ENCODE results near the gene TTLL9.
A peak's percentile ranks its signal among the peaks of the same experiment; 100 is the strongest.

TTLL9 gene

DNA sequence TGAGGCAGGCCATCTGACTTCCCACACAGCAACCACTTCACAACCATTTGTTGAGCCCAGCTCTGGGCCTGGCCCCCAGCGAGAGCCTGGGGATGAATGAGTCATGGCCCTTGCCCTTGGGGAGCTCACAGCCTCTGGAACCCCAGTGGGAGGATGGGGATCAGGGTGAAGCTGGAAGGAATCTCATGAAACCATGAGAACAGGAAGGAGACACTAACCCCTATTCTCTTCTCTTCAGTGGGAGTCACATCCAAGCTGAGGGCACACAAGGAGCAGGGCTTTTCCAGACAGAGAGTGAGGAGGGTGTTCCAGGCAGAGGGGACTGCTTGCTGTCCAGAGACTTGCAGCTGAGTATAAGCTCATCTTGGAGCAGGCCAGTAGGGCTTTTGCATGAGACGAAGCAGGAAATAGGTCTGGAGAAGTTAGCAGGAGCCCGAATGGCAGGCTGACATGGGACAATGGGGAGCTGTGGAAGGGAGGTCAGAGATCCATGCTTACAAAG, 32.5 kb upstream of the TTLL9 start:
- no peak for DNase-seq

GRCh38 chr20:31838646-31839292, 31.7 kb upstream of the TTLL9 start:
- DNase-seq = peak; percentile 41

- no peak for DNase-seq
Observed at GRCh38 chr20:31839782-31840487, 30.5 kb upstream of the TTLL9 start.

- no peak for DNase-seq
Observed at GRCh38 chr20:31840906-31841816, 29.3 kb upstream of the TTLL9 start.

DNA sequence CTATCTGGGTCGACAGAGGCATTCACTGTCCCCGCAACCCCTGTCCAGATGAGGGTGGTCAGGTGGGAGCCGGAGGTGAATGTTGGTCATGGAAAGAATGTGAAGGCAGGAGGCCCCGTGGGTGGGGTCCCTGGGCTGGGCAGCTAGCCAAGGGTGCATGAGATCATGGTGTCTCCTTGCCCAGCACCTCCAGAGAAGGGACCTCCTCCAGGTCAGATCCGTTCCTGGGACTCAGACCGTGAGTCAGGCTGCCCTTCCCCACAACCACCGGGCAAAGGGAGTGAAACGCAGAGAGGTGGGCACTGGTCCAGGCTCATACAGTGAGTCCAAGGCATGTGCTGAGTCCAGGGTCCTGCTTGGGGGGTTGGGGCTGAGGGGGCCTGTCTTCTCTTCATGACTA, 28.5 kb upstream of the TTLL9 start:
- no peak for DNase-seq

DNA sequence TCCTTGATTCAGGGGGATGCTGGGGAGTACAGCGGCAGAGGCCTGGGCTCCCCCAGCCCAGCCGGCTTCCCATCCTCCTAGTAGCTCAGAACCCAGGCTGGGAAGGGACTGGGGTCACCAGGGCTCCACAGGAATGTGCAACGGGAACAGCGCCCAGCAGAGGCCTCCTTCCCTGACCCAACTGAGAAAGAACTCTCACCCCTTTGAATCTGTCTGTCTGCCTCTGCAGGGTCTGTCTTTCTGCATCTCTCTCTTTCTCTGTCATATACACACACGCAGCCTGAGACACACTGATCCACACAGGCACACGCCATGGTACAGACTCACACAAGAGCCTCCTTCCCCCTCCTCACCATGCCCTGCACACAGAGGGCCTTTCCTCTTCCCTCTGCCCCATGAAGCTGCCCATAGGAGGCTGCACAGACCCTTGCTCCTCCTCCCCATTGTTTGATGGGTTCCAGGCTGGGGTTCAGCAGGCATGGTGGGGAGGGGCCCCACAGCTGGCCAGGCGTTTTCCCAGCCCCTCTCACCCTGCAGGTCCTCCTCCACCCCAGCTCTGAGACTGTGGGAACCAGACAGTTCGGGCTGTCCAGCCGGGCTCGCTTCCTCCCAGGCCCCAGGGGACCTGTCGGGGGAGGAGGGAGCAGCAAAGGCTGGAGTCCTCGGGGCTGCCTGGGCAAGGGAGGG, 27.8 kb upstream of the TTLL9 start:
- no peak for DNase-seq

DNA sequence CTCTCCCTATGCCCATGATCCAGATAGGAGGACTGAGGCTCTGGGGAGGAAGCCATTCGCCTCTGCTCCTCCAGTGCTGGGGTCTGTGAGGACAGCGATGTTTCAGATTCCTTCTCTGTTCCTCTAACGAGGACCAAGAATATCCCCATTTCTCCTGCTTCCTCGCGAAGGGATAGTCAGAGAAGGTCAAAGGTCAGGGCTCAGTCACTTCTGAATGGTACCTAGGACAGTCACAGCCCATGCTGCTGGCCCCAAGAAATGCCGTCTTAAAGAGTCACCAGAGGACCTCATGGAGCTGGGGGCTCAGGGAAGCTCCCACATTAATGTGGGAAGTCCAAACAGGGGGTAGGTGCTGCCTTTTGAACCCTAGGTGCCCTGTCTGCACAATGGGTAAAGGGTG, 27.1 kb upstream of the TTLL9 start:
- DNase-seq = no peak

DNA sequence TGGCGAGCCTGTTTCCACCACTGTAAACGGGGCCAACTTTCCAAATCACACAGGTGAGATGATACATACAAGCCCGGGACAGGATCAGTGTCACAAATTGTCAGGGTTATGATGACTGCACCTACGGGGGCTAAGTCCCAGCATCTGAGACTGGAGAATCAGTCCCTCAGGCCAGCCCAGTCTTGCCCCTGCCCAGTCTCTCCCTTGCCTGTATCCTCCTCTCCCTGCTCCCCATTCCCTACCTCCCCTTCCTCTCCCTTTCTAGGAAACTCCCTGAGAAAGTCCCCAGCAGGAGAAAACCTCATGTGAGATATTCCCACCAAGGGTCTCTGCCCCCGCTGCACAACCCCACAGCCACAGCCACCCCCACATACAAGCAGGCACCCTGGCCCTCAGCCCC, 26.6 kb upstream of the TTLL9 start:
- no peak for DNase-seq

DNA sequence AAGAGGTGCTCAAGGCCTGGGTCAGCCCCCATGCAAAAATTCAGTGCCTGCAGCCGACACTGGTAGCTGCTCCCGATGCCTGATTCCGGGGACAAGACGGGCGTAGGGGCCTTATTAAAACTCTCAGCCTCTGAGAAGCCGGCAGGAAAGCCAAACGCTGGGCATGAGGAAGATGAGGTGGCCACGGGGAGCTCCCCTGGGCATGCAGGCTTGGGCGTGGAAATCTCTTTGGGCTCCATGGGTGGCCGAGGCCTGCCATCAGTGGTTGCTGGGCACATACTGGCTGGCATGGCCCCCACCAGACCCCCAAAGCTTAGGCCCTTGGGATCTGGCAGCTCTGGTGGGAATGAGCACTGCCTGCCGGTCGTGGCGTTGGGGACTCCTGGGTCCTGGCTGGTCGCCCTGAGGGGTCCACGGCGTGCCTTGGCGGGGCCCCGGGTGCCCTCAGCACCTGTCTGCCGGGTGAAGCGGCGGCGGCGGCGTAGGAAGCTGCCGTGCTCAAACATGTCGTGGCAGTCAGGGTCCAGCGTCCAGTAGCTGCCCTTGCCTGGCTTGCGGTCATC, 25.6 kb upstream of the TTLL9 start:
- DNase-seq = no peak

DNA sequence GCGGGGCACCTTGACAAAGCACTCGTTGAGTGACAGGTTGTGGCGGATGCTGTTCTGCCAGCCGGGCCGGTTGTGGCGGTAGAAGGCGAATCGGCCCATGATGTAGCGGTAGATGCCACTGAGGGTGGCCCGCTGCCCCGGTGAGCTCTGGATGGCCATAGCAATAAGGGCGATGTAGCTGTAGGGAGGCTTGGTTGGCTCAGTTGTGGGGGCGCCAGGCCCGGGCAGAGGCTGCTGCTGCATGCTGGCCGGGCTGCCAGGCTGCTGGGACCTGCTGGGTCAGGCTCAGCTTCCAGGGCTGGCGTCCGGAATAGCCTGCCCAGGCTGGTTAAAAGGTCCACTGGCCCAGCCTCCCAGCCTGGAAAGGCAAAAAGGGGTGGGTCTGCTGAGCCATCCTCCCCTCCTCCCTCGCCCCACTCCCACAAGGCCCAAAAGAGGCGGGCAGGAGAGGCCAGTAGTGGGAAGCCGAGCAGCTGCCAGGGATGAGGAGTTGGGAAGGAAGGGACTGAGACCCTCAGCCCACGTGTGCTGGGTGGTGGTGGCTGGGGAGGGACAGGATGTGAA, 25.1 kb upstream of the TTLL9 start, which contains the start of gene FOXS1:
Gene FOXS1 (minus strand): TSS at position 305 of the 564 bp plus-strand sequence. CDS start 62 bp downstream, at position 243.
- no peak for DNase-seq

GRCh38 chr20:31846793-31847138, 23.7 kb upstream of the TTLL9 start:
- DNase-seq = no peak

- DNase-seq = no peak
Observed at GRCh38 chr20:31848088-31848999, 22.1 kb upstream of the TTLL9 start.

DNA sequence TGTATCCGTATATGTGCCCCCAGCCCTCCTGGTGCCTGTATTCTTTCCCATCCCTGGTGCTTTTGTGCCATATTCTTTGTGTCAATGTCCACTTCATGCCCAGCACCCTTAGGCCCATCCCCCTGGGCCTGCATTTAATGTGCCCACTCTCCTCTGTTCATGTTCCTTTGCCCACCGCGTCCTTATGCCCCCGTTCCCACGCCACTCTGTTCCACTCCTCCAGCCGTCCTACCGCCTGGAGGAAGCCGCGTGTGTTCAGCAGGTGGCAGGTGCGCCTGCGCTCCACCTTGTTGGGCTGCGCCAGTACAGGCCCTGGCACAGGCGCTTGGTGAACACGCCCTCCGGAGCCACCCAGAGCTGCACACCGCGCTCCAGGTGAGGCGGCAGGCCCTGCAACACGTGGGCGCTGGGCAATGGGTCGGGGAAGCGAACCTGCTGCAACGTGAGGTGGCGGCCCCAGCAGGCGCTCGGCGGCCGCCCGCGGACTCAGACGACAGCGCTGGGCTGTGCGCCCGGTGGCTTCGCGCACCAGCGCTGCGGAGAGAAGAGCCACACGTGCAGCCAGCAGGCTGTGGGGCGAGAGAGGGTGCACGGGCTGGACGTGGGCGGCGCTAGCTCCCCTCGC, 21.0 kb upstream of the TTLL9 start:
- no peak for DNase-seq

- DNase-seq = no peak
Observed at GRCh38 chr20:31851240-31851955, 19.0 kb upstream of the TTLL9 start.

DNA sequence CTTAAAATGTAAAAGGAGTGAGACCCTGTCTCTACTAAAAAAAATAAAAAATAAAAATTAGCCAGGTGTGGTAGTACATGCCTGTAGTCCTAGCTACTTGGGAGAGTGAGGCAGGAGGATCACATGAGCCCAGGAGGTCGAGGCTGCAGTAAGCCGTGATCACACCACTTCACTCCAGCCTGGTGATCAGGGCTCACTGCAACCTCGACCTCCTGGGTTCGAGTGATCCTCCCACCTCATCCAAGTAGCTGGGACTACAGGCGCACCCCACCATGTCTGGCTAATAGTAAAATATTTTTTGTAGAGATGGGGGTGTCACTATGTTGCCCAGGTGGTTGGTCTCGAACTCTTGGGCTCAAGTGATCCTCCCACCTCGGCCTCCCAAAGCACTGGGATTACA, 17.0 kb upstream of the TTLL9 start:
- DNase-seq = no peak

GRCh38 chr20:31856516-31856915, 13.9 kb upstream of the TTLL9 start:
- no peak for DNase-seq

DNA sequence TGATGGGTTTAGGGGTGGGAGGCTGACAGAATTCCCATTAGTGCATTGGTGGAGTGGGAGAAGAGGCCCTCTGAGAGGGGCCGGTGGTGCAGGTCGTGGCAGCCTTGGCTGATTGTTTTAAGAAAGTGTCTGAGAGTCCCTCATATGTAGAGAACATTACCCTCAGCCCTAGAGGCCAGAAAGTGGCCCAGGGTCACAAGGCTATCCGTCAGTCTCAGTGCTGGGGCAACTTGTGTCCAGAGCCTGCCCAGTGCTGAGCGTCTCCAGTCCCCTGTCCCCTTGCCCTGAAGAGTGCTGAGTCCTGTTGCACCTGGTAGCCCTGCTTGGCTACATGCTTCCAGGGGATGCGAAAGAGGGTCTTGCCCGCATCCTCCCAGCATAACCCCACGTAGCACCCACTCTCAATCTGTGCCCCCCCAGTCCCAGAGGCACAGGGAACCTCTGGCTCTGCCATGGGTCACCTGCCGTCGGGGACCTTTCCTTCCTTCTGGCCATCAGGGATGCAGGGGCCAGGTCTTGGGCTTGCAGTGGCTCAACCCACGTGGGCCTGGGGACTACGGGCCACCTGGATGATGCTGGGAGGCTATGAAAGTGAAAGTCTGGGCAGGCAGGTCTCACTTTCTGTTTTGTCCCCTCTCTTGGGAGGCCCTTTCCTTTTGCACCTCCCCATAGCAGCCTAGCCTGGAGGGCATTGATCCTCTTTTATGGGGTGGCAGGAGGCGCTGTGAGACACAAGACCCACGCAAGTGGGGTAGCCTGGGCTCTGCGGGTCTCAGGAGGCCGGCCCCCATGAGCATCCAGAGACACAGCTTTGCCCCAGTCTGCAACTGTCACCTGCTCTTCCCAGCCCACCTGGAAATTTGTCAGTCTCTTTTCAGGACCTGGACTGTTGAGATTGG, 12.3 kb upstream of the TTLL9 start:
- DNase-seq = no peak

DNA sequence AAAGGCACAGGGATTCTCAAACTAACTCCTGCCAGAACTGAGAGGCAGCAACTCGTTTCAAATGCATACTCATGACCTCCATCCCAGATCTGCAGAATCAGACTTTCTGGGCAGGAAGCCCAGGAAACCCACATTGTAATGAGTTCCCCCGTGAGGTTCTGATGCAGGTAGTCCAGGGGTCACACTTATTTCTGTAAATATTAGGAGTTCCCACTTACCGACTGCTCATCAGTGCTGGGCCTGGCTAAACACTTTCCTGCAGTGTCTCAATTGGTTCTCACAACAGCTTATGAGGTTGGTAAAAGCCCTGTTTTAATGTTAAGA, 11.7 kb upstream of the TTLL9 start:
- no peak for DNase-seq

All from GF-D8 (cell line).